IMR-90 (cell line): ENCODE measurements around the gene SLC22A15. TPM values are rescaled to one million over a fixed set of nuclear protein-coding genes. Genes with fewer than 3 reads are reported as not detected.

Source experiments
- ATAC-seq: fragments of 200-7000 bp; cut with Tn5 transposase; 2 replicates; pipeline ENCODE4 v1.9.1; 2020; ENCODE audit warnings: low read depth, mild to moderate bottlenecking, moderate library complexity
- BruUV-seq: library from RNA; stranded (reverse); fragments of 400-500 nt; replicated peaks from 2 replicates; lab custom pipeline; 2021; lab: Mats Ljungman, UMichigan
- CTCF ChIA-PET: fragments of 300-600 bp; formaldehyde crosslinking; extraction: SDS; loops from one replicate; lab custom pipeline; 2021; ENCODE audit warnings: antibody characterized with exemption; lab: Yijun Ruan, JAX
- POLR2A ChIA-PET: fragments of 300-600 bp; sonication (Branson Sonifier 250); formaldehyde crosslinking; loops from one replicate; lab custom pipeline; 2022; ENCODE audit warnings: antibody characterized with exemption; ENCODE audit not compliant: unreplicated experiment; lab: Charles Lee
- DNase-seq: peaks from one replicate; pipeline ENCODE4 v3.0.0; 2013
- H2AFZ ChIP-seq: replicated peaks from 2 replicates; pipeline ENCODE3; 2013; ENCODE audit warnings: low read length, mild to moderate bottlenecking; ENCODE audit not compliant: poor library complexity
- H2AK5ac ChIP-seq: 2 replicates; pipeline ENCODE4 v1.6.1; 2013; ENCODE audit warnings: low read depth, low read length, inconsistent platforms
- H2AK9ac ChIP-seq: replicated peaks from 2 replicates; pipeline ENCODE3; 2013; ENCODE audit warnings: mild to moderate bottlenecking, low read depth, low read length, moderate library complexity; ENCODE audit not compliant: poor library complexity
- H2BK120ac ChIP-seq: 2 replicates; pipeline ENCODE4 v1.6.1; 2013; ENCODE audit warnings: low read depth, low read length, inconsistent platforms
- H2BK15ac ChIP-seq: 3 replicates; pipeline ENCODE4 v1.6.1; 2013; ENCODE audit warnings: low read depth, low read length, inconsistent platforms
- H2BK20ac ChIP-seq: 2 replicates; pipeline ENCODE4 v1.6.1; 2013; ENCODE audit warnings: low read depth, mild to moderate bottlenecking, inconsistent platforms, low read length, moderate library complexity
- H2BK5ac ChIP-seq: 2 replicates; pipeline ENCODE4 v1.6.1; 2013; ENCODE audit warnings: mild to moderate bottlenecking, low read depth, low read length, inconsistent platforms; ENCODE audit not compliant: poor library complexity, severe bottlenecking
- H3K14ac ChIP-seq: replicated peaks from 2 replicates; pipeline ENCODE4 v1.6.1; 2013; ENCODE audit warnings: low read depth, low read length, inconsistent platforms
- H3K18ac ChIP-seq: 2 replicates; pipeline ENCODE4 v1.6.1; 2013; ENCODE audit warnings: low read depth, low read length, control low read depth
- H3K23ac ChIP-seq: 2 replicates; pipeline ENCODE4 v1.6.1; 2013; ENCODE audit warnings: low read depth, low read length, inconsistent platforms
- H3K27ac ChIP-seq: 2 replicates; pipeline ENCODE4 v1.5.1; 2013; ENCODE audit warnings: mild to moderate bottlenecking, control low read depth, low read length; ENCODE audit not compliant: insufficient read depth
- H3K27me3 ChIP-seq: 2 replicates; pipeline ENCODE4 v1.6.1; 2013; ENCODE audit warnings: low read length; ENCODE audit not compliant: control insufficient read depth, insufficient read depth
- H3K36me3 ChIP-seq: 2 replicates; pipeline ENCODE4 v1.6.1; 2013; ENCODE audit warnings: low read length, mixed read lengths; ENCODE audit not compliant: control insufficient read depth, insufficient read depth
- H3K4ac ChIP-seq: 2 replicates; pipeline ENCODE4 v1.6.1; 2013; ENCODE audit warnings: low read depth, low read length, inconsistent platforms
- H3K4me1 ChIP-seq: 2 replicates; pipeline ENCODE4 v1.6.1; 2013; ENCODE audit warnings: low read length, mixed read lengths; ENCODE audit not compliant: control insufficient read depth, insufficient read depth
- H3K4me2 ChIP-seq: 2 replicates; pipeline ENCODE4 v1.6.1; 2013; ENCODE audit warnings: low read depth, mild to moderate bottlenecking, control low read depth, low read length, moderate library complexity
- H3K4me3 ChIP-seq: 2 replicates; pipeline ENCODE4 v1.5.1; 2013; ENCODE audit warnings: low read depth, mild to moderate bottlenecking, control low read depth, low read length, moderate library complexity; ENCODE audit not compliant: insufficient read depth
- H3K56ac ChIP-seq: 2 replicates; pipeline ENCODE4 v1.6.1; 2013; ENCODE audit warnings: low read length, inconsistent platforms; ENCODE audit not compliant: insufficient read depth; ENCODE audit errors: extremely low read depth
- H3K79me1 ChIP-seq, 2 experiments: 2 replicates each; pipeline ENCODE4 v1.6.1; 2013; ENCODE audit warnings: low read length in 2 of 2, inconsistent platforms in 1 of 2, low read depth in 1 of 2
- H3K9ac ChIP-seq: 2 replicates; pipeline ENCODE4 v1.6.1; 2013; ENCODE audit warnings: low read depth, low read length, control low read depth
- H3K9me1 ChIP-seq: 2 replicates; pipeline ENCODE4 v1.6.1; 2013; ENCODE audit warnings: low read length, inconsistent platforms; ENCODE audit not compliant: insufficient read depth
- H3K9me3 ChIP-seq: 2 replicates; pipeline ENCODE4 v1.6.1; 2013; ENCODE audit warnings: low read length; ENCODE audit not compliant: control insufficient read depth, insufficient read depth
- H4K20me1 ChIP-seq: 2 replicates; pipeline ENCODE4 v1.6.1; 2013; ENCODE audit warnings: low read length, inconsistent platforms; ENCODE audit not compliant: insufficient read depth
- H4K5ac ChIP-seq: 2 replicates; pipeline ENCODE4 v1.6.1; 2013; ENCODE audit warnings: mild to moderate bottlenecking, low read depth, low read length, control low read depth
- H4K8ac ChIP-seq, 2 experiments: 2 replicates each; pipeline ENCODE4 v1.6.1; 2013; ENCODE audit warnings: low read depth in 2 of 2, low read length in 2 of 2, control low read depth in 1 of 2, inconsistent platforms in 1 of 2
- H4K91ac ChIP-seq: 2 replicates; pipeline ENCODE4 v1.6.1; 2013; ENCODE audit warnings: low read depth, low read length, inconsistent platforms; ENCODE audit not compliant: insufficient read depth
- CEBPB ChIP-seq: IDR thresholded peaks from 2 replicates; pipeline ENCODE4 v1.6.1; 2012; ENCODE audit warnings: low read depth, low read length, improper control_type of control experiment
- ELK1 ChIP-seq: fragments of 150-350 bp; IDR thresholded peaks from 2 replicates; pipeline ENCODE4 v1.6.1; 2016; ENCODE audit warnings: low read depth, mild to moderate bottlenecking, low read length, moderate library complexity, borderline replicate concordance
- MAZ ChIP-seq: IDR thresholded peaks from 2 replicates; pipeline ENCODE4 v1.6.1; 2012; ENCODE audit warnings: low read depth, mild to moderate bottlenecking, low read length, improper control_type of control experiment, moderate library complexity, borderline replicate concordance
- NFE2L2 ChIP-seq: fragments of 150-350 bp; IDR thresholded peaks from 2 replicates; pipeline ENCODE4 v1.6.1; 2016; ENCODE audit warnings: low read depth, mild to moderate bottlenecking, low read length
- POLR2A ChIP-seq: IDR thresholded peaks from 2 replicates; pipeline ENCODE4 v1.6.1; 2012; ENCODE audit warnings: mild to moderate bottlenecking, low read depth, low read length
- RAD21 ChIP-seq: IDR thresholded peaks from 2 replicates; pipeline ENCODE4 v1.6.1; 2012; ENCODE audit warnings: low read length, improper control_type of control experiment
- USF2 ChIP-seq: fragments of 150-350 bp; IDR thresholded peaks from 2 replicates; pipeline ENCODE4 v1.6.1; 2017; ENCODE audit warnings: mild to moderate bottlenecking, antibody characterized with exemption, low read length, low read depth
- WGBS, 2 experiments: methylation state at CpG; one replicate each; pipeline versions ENCODE4 v1.1.5 to v1.1.7; 2013; ENCODE audit warnings: missing lambda C conversion rate in 2 of 2; ENCODE audit not compliant: insufficient read length in 1 of 2; ENCODE audit errors: extremely low coverage in 2 of 2; 5-methylcytosine and 5-hydroxymethylcytosine counted together
- dilution Hi-C: fragments of 300-500 bp; cut with HindIII; formaldehyde crosslinking; loops from one replicate; pipeline ENCODE4 v1.14.3; 2018; ENCODE audit warnings: low sequenced_read_pairs; ENCODE audit not compliant: unreplicated experiment
- in situ Hi-C: fragments of 300-500 bp; cut with MboI; formaldehyde crosslinking; loops from 3 replicates; pipeline ENCODE4 v1.14.3; 2019; ENCODE audit warnings: low sequenced_read_pairs, inconsistent platforms, mixed read lengths
- intact Hi-C: fragments of 100-400 bp; cut with micrococcal nuclease; formaldehyde crosslinking; loops from 2 replicates; pipeline ENCODE4 v1.10.0; 2022
- polyA plus RNA-seq, 3 experiments: library from polyadenylated mRNA; depleted of rRNA; stranded (reverse); fragments of >200 nt; gene quantifications; 2 replicates each; pipeline ENCODE4 v1.2.3, GENCODE V29; 2012; ENCODE audit warnings: low replicate concordance in 1 of 3
- total RNA-seq: library from RNA; depleted of rRNA; stranded (reverse); fragments of >200 nt; gene quantifications from 2 replicates; pipeline ENCODE4 v1.2.3, GENCODE V29; 2012

SLC22A15 gene
- total and polyA plus RNA-seq, 2 of the 4 experiments (the other 2 are of a cell fraction): under 0.01 to 0.02 TPM

DNA sequence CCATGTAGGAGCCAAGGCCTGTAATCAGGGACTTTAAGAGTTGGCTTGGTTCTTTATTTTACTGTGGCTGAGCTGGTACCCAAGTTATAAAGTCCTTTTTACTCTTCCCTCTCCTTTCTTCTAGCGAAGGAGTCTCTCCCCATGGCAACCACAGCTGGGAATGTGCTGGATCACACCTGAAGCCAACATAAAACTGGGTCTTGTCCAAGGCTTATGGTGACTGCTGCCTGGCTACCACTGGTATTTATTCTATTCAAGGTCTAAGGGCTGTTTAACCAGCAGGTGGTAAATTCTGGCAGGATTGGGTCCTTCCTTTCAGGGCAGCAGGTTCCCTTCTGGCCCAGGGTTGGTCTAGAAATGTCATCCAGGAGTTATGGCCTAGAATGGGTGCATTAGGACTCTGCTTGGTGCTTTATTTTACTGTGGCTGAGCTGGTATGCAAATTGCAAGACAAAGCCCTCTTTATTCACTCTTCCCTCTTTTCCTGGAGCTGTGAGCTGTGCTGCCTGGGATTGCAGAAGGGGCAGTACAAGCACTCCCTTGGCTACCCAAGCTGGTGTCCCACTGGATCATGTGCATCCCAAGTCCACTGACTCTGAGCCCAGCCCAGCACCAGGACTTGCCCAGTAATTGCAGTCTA is 26.6 kb downstream of the SLC22A15 start:
- no peaks in the 10 kb centered on the region for H4K20me1 ChIP-seq
- H4K5ac ChIP-seq: no peak overlapping the region
- dilution Hi-C loops: no loop called here
- H3K27me3 ChIP-seq: no peaks in the 10 kb centered on the region
- TF ChIP-seq NFE2L2: no peak
- TF ChIP-seq MAZ: no peak
- TF ChIP-seq RAD21: no peak
- no peak for TF ChIP-seq CEBPB
- no peak for TF ChIP-seq ELK1
- no peak for TF ChIP-seq POLR2A
- TF ChIP-seq USF2: no peak
- WGBS, 2 experiments: no CpG with 5 or more reads among the region's 1 CpG
- no peaks in the 10 kb centered on the region for H3K4me1 ChIP-seq
- no peak overlapping the region for H2AFZ ChIP-seq
- H4K91ac ChIP-seq: no peak overlapping the region
- H2AK9ac ChIP-seq: no peak overlapping the region
- no peak overlapping the region for H3K14ac ChIP-seq
- no peak overlapping the region for H2BK20ac ChIP-seq
- H3K56ac ChIP-seq: no peak overlapping the region
- no peak overlapping the region for H2BK120ac ChIP-seq
- H3K9me1 ChIP-seq: no peaks in the 10 kb centered on the region
- ATAC-seq (no peak), DNase-seq (no peak)
- H2AK5ac ChIP-seq: no peak overlapping the region
- BruUV-seq: no TSS peak
- no peaks in the 10 kb centered on the region for H3K79me1 ChIP-seq
- CTCF ChIA-PET: no interaction called here
- H3K4me2 ChIP-seq: no peak overlapping the region
- no peak overlapping the region for H3K18ac ChIP-seq
- H3K9me3 ChIP-seq: no peaks in the 10 kb centered on the region
- H3K4ac ChIP-seq: no peak overlapping the region
- H2BK15ac ChIP-seq: no peak overlapping the region
- intact Hi-C loops: no loop called here
- no peak overlapping the region for H4K8ac ChIP-seq
- in situ Hi-C loops: no loop called here
- H2BK5ac ChIP-seq: no peak overlapping the region
- no peak overlapping the region for H3K27ac ChIP-seq
- no peaks in the 10 kb centered on the region for H3K36me3 ChIP-seq
- POLR2A ChIA-PET: no interaction called here
- H3K23ac ChIP-seq: no peak overlapping the region
- H3K9ac ChIP-seq: no peak overlapping the region
- no peak overlapping the region for H3K4me3 ChIP-seq
